GM19438 (cell line): ENCODE data around the gene DNAH14.

Experiments used
- ATAC-seq: cut with Tn5 transposase; IDR thresholded peaks from one replicate; pipeline ENCODE4 v1.9.1; 2021; ENCODE audit warnings: low read depth; ENCODE audit not compliant: unreplicated experiment

Gene DNAH14

DNA sequence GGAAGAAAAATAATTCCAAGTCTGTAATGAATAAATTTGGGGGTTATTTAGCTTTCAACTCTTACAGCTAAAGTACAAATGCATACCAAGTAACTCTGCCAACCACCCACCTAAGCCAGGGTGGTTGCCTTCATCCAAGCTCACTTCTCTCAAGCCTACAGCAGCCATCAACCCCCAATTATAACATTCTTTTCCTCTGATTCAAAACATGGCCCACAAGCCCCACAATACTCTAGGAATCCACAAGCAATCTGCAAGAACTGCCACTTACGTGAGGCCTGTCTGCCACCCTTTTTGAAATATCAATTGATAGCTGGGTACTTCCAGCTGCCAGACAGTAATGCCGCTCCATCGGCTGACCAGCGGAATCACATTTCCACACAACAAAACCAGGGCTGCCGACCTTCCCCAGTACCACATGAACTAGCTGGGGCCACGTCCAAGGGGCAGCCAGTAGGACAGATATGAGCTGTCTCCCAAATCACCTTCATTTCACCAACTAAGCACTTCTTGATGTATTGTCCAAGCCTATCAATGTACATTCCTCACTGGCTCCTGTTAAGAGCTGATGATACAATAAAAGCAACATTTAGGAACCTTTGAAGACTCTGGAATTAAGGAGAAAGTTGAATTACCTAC lies 495.2 kb downstream of the DNAH14 start:
- ATAC-seq = no peak

DNA sequence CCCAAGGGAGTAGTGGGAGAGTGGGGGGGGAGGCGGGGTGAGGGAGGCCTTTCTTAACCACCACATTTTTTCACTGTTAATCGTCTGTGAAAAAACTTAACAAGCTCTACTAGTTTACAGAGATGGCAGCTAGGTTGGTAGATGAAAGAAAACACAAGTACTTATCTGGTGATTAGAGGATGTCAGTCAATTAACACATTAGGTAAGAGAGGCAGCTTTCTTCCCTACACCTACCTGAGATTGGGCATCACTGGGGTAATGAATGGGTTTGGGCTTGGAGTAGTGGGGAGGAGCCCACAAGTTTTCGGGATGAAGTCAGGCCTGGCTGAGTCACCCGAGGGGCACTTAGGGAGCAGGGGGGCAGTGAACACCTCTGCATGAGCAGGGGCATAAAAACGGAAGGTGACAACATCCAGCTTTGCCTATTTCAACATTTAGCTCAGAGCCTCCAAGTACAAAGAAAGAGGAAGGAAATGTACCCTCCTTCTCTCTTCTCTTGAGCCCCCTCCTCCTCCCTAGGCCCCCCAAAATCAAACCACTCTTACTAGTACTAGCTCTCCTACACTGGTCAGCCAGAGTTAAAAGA lies 495.8 kb downstream of the DNAH14 start:
- ATAC-seq = no peak

DNA sequence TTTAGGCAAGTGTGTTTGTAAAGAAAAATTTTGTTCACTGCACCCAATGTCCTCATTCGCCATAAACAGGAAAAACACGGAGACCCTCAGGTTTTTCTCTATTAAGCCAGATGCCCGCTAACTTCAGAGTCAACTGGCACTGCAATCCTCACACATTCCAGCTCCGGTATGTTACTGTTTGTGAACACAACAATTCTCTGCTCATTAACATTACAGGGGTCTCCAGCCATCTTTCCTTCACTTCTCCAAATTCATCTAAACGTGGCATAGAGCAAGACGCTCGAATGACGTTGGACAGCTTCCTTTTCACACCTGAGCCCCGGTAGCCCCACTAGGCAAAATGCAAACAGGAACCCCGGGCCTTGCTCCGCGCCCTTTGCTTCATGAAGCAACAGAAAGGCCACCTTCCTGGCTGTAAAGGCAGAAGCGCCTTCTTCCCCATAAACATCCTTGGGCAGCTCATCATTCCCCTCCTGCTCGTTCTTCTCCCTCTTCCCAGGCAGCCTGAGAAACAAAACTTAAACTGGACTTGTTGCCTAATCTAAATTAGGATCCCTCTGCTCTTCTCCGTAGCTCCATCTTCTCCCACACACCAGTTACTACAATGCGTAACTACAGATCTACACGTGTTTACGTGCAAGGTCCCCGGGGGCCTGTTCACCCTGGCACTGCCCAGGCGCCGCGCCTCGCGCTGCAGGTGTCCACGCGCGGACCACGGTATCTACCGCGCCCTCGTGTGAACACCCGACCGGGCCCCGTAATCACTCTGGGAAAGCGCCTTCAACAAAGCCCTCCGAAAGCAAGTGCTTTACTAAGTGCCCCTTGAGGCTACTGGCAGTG lies 497.1 kb downstream of the DNAH14 start:
- no peak for ATAC-seq

DNA sequence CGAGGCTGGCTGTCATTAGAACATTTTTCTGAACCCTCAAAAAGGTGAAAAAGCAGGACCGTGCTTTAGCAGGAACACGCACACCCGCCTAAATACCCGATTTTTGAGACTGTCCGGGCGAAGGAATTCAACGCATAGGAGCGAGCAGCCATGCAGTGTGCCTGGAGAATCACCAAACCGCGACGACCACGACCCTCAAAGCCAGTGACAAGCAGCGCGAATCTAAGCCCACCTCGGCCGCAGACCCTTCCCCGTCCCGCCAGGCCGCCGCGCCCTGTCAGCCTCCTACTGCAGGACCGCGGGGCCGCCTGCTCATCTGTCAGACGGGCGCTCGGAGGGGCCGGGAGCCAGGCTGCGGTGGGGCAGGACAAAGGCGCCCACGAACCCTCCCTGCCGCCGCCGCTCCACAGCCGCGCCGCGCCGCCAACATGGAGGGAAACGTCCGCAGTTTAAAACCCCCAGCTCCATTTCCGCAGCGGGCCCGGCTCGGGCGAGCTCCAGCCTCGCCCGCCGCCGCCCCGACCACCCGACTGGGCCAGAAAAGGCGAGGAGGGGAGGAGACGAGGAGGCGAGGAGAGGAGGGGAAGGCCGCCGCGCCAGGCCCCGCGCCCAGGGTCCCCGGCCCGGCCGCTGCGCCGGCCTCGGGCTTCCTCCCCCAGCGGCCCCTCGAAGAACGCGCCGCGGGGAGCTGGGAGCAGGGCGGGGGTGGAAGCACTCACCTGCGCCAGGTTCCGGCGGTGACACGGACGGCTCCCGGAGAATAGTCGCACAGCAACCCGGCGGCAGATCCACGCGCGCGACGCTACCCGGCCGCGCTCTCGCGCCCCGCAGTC lies 498.0 kb downstream of the DNAH14 start, which contains the start of gene LBR:
TSS of gene LBR (minus strand) at position 804 of the 833 bp plus-strand sequence. CDS start 3,963 bp downstream, outside the sequence.
- peak; percentile 32 for ATAC-seq

DNA sequence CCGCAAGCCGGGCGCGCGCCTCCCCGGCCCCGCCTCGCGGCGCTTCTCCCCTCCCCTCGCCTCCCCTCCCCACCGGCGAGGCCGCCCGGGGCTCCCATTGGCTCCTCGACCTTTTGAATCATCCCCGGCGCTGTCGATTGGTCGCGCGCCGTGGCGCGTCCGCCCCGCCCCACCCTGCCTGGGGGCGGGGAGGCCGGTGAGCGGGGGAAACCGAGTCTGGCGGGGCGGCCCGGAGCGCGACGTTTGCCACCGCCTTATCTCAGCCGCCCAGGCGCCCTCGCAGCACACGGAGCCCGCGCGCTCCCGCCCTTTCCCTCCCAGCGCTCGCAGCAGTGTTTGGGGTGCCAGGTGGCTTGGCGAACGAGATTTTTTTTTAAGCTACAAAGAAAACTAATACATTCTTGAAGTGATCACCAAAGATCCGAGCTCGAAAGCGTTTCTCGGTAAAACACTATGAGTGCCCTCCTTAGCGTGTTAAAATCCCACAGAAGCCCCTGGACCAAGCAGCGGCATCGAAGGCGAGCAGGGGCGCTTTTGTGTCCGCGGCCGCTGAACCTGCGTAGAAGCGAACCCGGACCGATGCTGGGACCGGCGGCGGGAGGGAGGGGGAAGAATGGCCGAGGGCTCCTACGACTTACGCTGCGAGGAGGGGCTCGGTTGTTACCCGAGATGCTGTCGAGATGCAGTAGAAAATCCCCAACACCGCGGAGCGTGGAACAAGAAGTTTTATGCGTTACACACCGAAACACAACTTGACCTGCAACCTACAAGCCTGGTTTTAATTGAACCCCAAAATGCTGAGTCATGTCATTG lies 498.8 kb downstream of the DNAH14 start:
- ATAC-seq = peak; percentile 90

DNA sequence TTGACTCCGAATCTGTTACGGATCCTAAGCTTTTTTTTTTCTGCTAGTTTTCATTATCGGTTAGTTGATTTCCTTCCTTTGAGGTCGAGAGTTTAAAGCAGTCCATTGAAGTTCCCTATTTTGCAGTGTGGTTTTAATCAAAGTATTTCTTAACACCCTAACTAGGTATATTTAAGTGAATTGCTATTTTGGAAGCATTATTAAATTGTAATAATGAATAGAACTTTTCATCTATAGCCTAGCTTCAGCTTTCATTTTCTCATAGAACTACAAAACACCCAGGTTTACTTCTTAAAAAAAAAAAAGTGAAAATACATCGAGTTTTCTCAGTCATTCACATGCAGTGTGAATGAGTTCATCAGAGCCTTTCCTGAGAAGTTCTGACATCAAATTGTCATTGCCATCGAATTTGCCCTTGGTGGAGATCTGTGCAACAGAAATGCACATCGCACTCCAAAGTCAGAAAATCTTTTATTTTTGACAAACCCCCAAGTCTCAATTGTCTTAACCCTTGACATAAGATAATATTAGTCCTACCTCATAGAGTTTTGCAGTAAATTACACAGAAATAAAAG lies 499.5 kb downstream of the DNAH14 start:
- no peak for ATAC-seq

DNA sequence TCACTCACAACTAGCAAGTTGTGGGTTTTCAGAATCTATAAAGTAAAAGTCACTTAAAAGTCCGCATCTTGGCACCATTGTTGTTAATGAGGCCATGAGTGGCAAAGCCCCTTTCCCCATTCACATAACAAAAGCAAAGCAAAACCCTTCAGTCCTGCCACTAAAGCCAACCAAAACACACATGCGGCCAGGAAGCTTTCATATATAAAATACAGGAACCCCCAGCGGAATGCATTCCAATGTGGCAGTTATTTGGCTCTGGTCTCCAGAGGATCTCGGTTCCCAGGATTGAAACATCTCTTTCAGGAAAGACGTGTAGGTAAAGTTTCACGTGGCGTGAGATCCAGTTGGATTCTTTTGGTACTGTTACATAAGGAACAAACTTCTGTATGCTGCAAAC lies 500.8 kb downstream of the DNAH14 start:
- ATAC-seq = no peak

DNA sequence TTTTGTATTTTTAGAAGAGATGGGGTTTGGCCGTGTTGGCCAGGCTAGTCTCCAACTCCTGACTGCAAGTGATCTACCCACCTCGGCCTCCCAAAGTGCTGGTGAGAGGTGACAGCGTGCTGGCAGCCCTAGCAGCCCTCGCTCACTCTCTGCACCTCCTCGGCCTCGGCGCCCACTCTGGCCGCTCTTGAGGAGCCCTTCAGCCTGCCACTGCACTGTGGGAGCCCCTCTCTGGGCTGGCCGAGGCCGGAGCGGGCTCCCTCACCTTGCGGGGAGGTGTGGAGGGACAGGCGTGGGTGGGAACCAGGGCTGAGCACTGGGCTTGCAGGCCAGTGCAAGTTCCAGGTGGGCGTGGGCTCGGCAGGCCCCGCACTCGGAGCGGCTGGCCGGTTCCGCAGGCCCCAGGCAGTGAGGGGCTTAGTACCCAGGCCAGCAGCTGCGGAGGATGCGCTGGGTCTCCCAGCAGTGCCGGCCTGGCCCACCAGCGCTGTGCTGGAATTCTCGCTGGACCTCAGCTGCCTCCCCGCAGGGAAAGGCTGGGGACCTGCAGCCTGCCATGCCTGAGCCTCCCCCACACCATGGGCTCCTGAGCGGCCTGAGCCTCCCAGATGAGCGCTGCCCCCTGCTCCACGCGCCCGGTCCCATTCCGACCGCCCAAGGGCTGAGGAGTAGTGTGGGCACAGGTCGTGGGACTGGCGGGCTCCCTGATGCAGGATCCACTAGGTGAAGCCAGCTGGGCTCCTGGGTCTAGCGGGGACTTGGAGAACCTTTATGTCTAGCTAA lies 501.8 kb downstream of the DNAH14 start:
- ATAC-seq = no peak

DNA sequence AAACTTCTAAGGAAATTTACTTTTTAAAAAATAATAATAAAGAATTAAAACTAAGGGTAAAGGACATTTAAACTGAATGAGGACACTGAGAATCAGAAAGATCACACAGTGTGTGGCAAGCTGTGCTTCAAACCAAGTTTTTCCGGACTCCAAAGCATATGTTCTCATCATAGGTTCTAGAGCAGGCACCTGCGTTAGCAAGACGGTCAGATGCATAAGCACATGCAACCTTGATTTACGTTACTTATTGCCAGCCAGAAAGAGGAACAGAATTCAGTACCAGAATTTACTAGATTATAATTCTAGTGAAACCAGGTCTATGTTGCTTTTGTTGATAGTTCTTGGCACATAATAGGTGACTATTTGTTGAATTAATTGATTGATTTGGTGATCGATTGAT lies 504.6 kb downstream of the DNAH14 start:
- ATAC-seq = no peak

DNA sequence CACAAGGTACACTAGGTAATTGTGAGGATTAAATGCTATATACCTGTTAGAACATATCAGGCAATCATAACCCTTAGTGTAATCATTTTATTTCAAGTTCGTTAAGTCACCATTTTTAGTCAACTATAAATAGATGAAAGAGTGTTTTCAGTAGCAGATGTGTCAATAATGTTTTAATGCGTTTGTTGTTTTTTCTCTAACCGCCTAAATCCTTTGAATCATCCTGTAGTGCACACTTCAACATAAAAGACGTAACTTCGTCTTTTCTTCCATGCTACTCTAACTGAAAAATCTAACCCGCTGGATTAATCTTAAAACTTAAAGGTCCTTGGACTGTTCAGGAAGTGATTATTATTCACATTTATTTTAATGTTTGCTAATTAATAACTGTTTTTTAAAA lies 505.6 kb downstream of the DNAH14 start:
- ATAC-seq = no peak

DNA sequence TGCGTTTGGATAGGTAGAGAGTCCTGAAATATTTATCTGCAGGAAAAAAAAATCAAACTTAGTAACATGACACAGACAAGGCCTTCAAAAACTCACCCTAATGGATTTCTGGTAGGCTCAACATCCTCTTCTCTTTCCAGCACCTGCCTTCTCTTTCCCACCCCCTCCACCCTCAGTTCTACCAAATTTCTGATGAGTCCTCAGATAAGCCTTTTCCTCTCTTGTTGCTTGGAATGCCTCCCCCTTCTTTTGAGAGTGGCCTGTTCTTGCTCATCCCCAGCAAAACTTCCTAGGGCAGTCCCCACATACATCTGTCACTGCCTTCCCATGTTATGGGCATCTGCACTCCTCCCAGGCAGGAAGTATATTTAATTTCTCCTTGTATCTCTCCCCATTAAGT lies 506.0 kb downstream of the DNAH14 start:
- ATAC-seq = peak; percentile 23

DNA sequence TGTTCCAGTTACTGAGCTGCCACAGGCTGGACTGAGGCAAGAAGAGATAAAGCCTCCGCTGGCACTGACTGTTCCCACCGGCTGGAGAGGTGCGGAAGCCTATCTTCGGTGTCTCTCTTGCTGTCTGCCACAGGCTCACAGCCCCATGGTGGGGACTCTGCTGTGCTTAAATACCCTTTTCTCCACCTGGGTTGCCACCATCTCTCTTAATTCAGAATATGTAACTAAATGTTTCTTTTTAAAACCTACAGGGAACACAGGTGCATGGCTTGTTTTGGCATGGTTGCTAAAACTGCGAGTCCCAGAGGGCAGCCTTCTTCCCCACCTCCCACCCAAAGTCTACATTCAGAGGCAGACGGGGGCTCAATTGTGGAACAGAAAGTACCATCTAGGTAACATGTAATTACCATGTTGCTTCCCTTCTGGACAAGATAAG lies 506.5 kb downstream of the DNAH14 start:
- ATAC-seq = peak; percentile 64

DNA sequence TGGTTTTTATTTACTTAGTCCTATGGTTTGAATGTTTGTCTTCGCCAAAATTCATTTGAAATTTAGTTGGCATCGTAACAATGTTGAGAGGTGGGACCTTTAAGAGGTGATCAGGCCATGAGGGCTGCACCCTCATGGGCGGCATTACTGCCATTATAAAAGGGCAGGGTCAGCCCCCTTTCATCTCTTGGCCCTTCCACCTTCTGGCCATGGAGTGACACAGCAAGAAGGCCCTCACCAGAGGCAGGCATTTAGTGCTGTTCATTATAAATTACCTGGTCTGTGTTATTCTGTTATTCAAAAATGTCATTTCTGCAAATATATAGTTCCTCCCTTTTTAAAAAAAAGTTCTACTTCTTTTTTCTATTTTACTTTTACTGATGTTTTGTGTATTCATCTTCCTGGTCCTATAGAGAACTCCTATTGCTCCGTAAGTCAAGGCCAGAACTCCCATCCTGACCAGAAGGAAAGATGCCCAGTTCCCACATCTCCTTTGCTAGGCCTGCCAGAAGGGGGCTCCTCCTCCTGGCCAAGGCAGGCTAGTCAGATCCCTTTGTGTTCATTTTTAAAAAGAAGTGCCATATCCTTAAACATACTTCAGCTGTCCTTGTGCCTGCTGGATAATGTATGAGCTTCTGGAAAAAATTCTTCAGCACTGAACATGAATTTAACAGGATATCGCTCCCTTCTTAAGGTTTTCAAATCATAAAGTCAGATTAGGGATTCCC lies 508.4 kb downstream of the DNAH14 start:
- ATAC-seq = no peak

DNA sequence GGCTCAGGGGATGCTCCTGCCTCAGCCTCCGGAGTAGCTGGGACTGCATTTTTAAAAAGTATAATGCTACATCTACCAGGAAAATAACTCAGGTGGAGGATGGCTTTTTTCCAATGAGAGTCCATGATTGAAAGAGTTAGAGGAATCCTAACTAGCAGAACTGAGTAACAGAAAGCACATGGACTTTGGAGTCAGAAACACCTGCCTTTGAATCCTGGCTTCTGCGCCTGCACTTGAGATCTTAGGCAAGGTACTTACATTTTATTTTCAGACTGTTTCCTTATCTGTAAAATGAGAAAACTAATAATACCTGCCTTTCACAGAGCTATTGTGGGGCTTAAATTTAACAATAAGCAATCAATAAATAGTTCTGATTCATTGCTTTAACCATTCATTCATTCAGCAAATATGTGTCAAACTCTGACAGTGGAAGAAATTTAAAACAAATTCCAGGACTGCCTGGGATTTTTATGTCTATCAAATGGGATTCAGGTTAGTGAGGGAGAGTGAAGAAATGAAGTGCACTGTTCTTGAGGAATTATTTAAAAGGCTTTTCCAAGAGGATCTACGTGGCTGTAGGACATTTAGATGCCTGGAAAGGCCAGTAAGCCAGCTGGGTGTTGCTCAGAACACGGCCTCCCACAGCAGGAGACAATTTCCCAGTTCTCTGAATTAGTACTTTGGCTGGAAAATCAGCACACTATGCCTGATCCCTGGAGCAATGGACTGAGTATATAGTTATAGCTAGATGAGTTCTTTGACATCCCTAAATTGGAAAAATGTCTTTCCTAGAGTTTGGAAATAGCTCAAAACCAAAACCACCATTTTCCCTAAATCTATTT lies 511.1 kb downstream of the DNAH14 start:
- ATAC-seq = no peak

DNA sequence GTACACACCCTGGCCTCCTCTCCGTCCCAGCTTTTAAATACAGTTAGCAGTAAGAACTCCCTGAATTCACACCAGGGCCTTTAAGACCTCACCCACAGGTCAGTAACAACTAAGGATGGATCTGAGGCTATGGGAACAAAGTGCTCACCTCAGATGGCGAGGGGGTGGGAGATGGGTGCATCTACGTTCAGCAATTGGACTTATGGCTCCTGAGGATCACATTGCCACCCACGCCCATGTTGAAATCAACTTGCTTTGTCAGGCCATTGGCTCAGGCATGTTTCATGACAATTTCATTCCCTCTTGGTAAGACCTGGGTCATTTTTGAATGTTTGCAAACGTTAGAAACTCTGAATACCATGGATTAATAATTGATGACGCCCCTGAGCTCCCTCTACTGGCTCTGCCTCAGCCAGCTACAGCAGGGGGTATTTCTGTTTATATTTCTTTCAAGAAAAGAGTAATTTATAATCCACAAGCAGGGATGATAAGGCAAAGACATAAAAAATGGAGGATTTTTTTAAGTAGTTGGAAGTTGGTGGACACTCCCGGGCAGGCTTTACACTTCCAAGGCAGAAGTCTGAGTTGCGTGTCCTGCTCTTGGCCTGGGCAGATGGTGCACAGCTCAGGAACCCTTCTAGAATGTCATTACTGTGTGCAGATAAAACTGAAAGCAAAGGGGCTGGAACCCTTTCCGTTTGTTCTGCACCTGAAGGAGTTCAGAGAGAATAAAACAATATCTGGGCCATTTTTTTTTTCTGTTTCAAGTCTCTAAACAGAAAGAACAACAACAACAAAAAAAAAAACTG lies 512.0 kb downstream of the DNAH14 start:
- ATAC-seq = peak; percentile 65

DNA sequence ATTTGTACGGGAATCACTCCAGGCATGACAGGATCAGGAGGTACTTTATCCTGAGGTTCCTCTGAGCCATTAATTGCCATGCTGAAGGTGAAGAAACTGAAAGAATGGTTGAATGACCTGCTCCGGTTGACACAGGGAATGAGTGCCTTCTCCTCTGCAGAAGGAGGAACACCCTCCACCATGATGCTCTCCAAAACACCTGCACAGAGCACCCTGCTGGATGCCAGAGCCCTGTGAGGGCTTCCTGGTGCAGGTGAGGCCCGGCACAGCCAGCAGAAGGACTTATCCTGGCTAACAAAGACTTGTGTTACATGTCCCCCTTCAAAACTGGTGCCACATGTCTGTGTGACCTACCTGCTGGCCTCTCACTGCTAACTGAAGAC lies 512.6 kb downstream of the DNAH14 start:
- no peak for ATAC-seq
